ENCODE results near the gene STAC3.

DNA sequence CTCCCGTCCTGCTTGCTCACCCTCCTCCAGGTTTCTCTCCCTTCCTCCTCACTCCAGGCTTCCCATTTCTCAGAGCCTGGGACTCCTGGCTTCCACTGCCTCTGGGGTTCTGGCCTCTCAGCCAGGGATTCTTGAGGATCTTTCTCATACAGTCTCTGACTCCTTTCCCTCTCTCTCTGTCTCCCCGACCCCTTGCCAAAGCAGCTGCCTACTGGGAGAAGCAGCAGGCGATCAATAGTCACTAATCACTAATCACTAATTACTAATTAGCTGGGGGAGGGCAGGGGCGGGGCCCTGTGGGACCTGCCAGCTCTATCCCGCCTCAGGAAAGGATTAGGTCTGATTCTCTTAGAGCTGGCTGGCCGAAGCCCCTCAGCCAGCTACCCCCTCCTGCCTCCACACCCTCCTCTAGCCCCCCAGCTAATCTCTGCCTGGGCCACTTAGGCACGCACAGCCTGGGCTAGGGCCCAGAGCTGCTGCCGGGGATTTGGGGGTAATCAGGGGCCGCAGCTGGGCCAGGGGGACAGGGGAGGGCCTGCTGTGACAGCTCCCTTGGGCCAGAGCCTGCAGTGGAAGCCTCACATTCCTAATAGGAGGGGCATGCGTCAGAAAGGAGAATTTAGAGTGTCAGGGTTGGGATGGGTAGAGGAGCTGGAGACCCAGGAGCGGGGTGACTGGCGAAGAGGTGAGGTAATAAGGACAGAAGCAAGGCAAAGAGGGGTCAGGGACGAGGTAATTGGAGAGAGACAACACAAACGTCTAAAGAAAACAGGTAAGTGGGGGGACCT is 31.6 kb downstream of the STAC3 start:
- TF ChIP-seq CTCF (IDR thresholded peaks at IDR 0.05) = no peak
- TF ChIP-seq EP300 (IDR thresholded peaks at IDR 0.05) = no peak
- no peak for TF ChIP-seq POLR2A (IDR thresholded peaks at IDR 0.05; ENCODE audit: low read depth)
